Lower lobe of right lung (tissue), 2 donors: Measurements from ENCODE around the gene BOLA3. TPM values are rescaled to one million over a fixed set of nuclear protein-coding genes. Genes with fewer than 3 reads are reported as not detected.

Source experiments
- ATAC-seq, 2 donors: fragments of 200-7000 bp; cut with Tn5 transposase; one replicate each; pipeline ENCODE4 v1.9.1; 2020 to 2022; ENCODE audit warnings: mild to moderate bottlenecking in 2 of 2, moderate library complexity in 2 of 2
- DNase-seq: peaks from one replicate; pipeline ENCODE4 v3.0.0-alpha.2; 2020
- H3K27ac ChIP-seq: fragments of 200-600 bp; one replicate; pipeline ENCODE4 v1.8.0; 2022
- H3K27me3 ChIP-seq: fragments of 200-600 bp; one replicate; pipeline ENCODE4 v1.8.0; 2022; ENCODE audit warnings: low read depth
- H3K36me3 ChIP-seq: fragments of 200-600 bp; one replicate; pipeline ENCODE4 v1.8.0; 2022; ENCODE audit warnings: mild to moderate bottlenecking
- H3K4me1 ChIP-seq: fragments of 200-600 bp; one replicate; pipeline ENCODE4 v1.8.0; 2022
- H3K4me3 ChIP-seq: fragments of 200-600 bp; one replicate; pipeline ENCODE4 v1.8.0; 2022; ENCODE audit warnings: mild to moderate bottlenecking
- H3K9me3 ChIP-seq: fragments of 200-600 bp; one replicate; pipeline ENCODE4 v1.8.0; 2022
- intact Hi-C: fragments of 100-400 bp; cut with DNase I; formaldehyde crosslinking; loops from one replicate; pipeline ENCODE4 v1.11.0; 2022
- total RNA-seq: library from RNA; stranded (reverse); fragmentation: NEBNext Ultra II Directional; extraction: Animal tissue kit (Norgen Biotek cat#: 25700); gene quantifications from one replicate; pipeline ENCODE4 v1.2.1, GENCODE V29; 2021
- TF ChIP-seq, protein P1 (sequence below): fragments of 200-600 bp; IDR thresholded peaks from one replicate; pipeline ENCODE4 v1.8.0; 2022; ENCODE audit warnings: antibody characterized with exemption, mild to moderate bottlenecking
- donor health status: DM: no; HTN: yes; CAD: no; lungs with severe emphysema.

Gene BOLA3
- total RNA-seq, 1 donor from 2014 or later: 19.6 TPM

DNA sequence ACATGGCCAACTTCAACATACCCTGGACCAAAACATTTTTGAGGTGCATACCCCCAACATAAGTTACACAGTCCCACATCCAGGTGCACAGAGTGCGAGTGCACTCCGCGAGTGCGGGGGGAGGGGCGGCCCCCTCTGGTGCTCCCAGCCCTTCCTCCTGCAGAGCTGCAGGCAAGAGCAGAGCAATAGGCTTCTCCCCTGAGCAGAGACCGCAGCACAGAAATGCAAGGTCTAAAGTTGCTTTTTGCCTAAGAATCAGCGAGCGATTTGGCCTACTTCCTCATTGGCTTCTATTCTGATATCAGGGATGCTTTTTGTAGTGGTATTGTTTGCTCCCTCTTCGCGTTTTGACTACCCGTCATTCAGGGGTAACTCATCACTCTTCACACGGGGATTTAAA is 40.6 kb downstream of the BOLA3 start:
- Histone ChIP-seq H3K27ac (no peak overlapping the region), H3K9me3 (no peaks in the 10 kb centered on the region), H3K4me3 (no peak overlapping the region), H3K4me1 (no peaks in the 10 kb centered on the region), H3K36me3 (peaks cover 21% of the 10 kb centered on the region), H3K27me3 (no peaks in the 10 kb centered on the region)
- DNase-seq (no peak), ATAC-seq (no peak)
- TF ChIP-seq, protein P1, sequence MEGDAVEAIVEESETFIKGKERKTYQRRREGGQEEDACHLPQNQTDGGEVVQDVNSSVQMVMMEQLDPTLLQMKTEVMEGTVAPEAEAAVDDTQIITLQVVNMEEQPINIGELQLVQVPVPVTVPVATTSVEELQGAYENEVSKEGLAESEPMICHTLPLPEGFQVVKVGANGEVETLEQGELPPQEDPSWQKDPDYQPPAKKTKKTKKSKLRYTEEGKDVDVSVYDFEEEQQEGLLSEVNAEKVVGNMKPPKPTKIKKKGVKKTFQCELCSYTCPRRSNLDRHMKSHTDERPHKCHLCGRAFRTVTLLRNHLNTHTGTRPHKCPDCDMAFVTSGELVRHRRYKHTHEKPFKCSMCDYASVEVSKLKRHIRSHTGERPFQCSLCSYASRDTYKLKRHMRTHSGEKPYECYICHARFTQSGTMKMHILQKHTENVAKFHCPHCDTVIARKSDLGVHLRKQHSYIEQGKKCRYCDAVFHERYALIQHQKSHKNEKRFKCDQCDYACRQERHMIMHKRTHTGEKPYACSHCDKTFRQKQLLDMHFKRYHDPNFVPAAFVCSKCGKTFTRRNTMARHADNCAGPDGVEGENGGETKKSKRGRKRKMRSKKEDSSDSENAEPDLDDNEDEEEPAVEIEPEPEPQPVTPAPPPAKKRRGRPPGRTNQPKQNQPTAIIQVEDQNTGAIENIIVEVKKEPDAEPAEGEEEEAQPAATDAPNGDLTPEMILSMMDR: no peak
- intact Hi-C loops: no loop called here

DNA sequence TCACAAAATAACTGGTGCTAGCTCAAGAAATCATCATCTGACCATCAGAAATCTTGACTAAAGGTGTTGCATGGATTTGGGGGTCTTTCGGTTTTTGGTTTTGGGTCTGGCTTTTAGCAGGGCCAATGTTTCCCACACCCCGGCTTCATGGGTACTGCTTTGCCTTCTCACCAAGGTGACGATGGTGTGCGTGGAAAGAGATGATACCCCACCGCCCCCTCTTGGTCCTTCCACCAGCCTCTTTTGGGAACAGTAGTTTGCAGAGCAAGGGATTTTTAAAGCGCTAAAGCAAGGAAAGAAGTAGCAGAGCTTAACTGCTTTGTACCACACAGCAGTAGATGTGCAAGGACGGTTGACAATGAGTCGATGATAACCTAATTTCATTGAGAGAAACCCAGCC is 42.3 kb downstream of the BOLA3 start:
- peaks cover 37% of the 10 kb centered on the region for H3K36me3 ChIP-seq
- intact Hi-C loops: no loop called here
- ATAC-seq (no peak), DNase-seq (no peak)
- no peaks in the 10 kb centered on the region for H3K9me3 ChIP-seq
- TF ChIP-seq, protein P1: no peak
- no peak overlapping the region for H3K27ac ChIP-seq
- no peaks in the 10 kb centered on the region for H3K27me3 ChIP-seq
- H3K4me1 ChIP-seq: peaks cover 5% of the 10 kb centered on the region
- H3K4me3 ChIP-seq: no peak overlapping the region

DNA sequence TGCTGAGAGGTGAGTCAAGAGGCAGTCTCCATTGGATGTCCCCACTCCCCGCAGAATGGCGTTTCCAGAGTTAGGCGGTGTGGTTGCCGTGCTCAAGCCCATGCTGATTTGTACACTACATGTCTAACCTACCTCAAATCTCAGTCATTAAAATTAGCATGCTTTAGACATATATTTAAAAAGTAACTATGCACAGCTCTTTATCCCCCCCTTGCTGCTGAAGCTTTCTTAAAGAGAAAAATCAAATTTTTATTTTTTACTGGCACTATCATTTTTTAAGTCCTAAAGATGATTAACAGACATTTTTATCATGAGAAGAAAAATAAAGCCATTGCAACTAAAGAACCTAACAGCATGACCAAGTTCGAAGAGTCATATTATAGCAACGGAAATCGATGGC is 42.9 kb downstream of the BOLA3 start:
- H3K27me3 ChIP-seq: no peaks in the 10 kb centered on the region
- H3K36me3 ChIP-seq: peaks cover 43% of the 10 kb centered on the region
- peaks cover 5% of the 10 kb centered on the region for H3K4me1 ChIP-seq
- TF ChIP-seq, protein P1: peak; percentile 11
- intact Hi-C loops: no loop called here
- DNase-seq: no peak
- H3K4me3 ChIP-seq: no peak overlapping the region
- no peak for ATAC-seq
- no peaks in the 10 kb centered on the region for H3K9me3 ChIP-seq
- no peak overlapping the region for H3K27ac ChIP-seq

DNA sequence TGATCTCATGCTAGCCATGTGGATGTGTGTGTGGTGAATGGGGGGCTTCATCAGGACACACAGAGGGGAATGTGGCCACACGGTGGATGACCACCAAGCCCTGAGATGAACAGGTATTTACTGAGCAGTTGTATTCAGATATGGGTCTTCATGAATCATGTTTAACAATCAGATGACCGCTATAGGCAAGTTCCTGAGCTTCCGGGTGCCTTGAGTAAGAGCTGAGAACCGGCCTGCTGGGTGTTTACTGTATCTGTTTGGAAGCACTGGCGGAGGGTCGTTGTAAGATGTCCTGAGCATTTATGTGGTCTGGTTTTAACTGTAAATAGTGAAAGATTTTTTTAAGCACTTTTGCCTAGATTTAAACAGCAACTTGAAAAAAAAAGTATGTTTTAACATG is 43.9 kb downstream of the BOLA3 start:
- Histone ChIP-seq H3K4me1 (peaks cover 5% of the 10 kb centered on the region), H3K36me3 (peaks cover 54% of the 10 kb centered on the region), H3K27me3 (no peaks in the 10 kb centered on the region), H3K9me3 (no peaks in the 10 kb centered on the region), H3K4me3 (no peak overlapping the region), H3K27ac (no peak overlapping the region)
- TF ChIP-seq, protein P1: no peak
- intact Hi-C loops: no loop called here
- no peak for DNase-seq
- ATAC-seq: no peak

DNA sequence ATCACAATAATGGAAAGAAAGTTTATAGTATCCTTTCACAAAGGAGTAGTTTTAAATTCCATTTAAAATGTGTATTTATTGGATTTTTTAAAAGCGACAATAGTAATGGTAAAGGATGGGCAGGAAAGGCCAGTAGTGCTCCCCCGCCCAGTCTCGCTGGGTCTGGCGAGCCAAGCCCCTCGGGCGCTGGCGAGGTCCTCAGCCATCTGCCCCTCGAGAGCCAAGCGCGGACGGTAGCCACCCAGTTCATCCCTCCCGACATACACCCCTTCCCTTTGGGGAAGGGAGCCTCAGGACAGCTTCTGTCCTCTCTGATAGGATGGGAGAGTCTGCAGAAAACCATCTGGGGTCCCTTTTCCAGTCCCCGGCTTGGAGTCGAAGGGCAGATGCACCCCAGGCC is 45.2 kb downstream of the BOLA3 start:
- no peak for DNase-seq
- Histone ChIP-seq H3K4me3 (no peak overlapping the region), H3K27ac (no peak overlapping the region), H3K36me3 (peaks cover 66% of the 10 kb centered on the region), H3K27me3 (no peaks in the 10 kb centered on the region), H3K4me1 (peaks cover 5% of the 10 kb centered on the region), H3K9me3 (no peaks in the 10 kb centered on the region)
- TF ChIP-seq, protein P1: no peak
- no peak for ATAC-seq
- intact Hi-C loops: no loop called here
